ENCODE results near the gene TTC23.

The TTC23 gene

DNA sequence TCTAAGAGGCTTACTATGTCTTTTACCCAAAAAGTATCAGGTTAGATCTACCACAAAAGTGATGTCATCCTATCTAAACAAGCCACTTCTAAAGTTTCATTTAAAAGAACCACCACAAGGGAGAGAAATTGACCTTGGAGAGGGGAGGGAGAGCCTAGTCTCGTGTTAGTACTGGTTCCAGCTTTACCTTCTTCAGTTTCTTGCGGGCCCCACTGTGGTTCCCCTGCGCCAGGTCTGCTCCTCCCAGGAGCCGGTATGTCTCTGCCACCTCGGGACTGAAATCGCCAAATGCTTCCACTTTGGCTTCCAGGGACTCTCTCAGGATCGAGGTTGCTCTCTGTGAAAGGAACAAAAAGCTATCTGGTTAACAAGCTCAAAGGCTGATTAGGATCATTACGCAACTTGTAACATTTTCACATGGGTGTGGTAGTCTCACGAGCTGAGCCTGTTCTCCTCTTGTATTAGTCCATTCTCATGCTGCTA is 93.4 kb downstream of the TTC23 start:
- Histone ChIP-seq H3K36me3 (ENCODE audit: control insufficient read depth in 1 of 2, insufficient read depth in 2 of 2, low read length in 2 of 2) (peaks cover 0 to under 1% of the 10 kb centered on the region in 2 donors), H3K4me3 (ENCODE audit: low read depth in 1 of 2, low read length in 2 of 2) (peak overlapping the region in 1 of 2 donors; percentile 28), H3K27me3 (ENCODE audit: control insufficient read depth in 1 of 2, insufficient read depth in 2 of 2, low read length in 2 of 2) (no peaks in the 10 kb centered on the region), H3K9ac (ENCODE audit: low read depth in 1 of 2, low read length in 2 of 2) (no peak overlapping the region), H3K27ac (ENCODE audit: low read depth, low read length) (no peak overlapping the region), H3K4me1 (ENCODE audit: control insufficient read depth in 1 of 2, insufficient read depth in 2 of 2, low read length in 2 of 2) (no peaks in the 10 kb centered on the region), H3K9me3 (ENCODE audit: control insufficient read depth in 1 of 2, low read length in 2 of 2) (no peaks in the 10 kb centered on the region)

DNA sequence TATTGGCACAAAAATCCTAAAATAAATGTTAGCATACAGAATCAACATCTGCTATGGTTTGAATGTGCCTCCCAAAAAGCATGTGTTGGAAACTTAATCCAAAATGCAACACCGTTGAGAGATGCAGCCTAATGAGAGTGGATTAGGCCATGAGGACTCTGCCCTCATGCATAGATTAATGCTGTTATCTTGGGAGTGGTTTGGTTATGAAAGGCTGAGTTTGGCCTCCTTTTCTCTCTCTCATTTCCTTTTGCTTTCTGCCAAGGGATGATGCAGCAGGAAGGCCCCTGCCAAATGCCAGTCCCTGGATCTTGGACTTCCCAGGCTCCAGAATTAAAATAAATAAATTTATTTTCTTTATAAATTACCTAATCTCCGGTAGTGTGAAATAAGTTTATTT is 95.1 kb downstream of the TTC23 start:
- H3K27ac ChIP-seq (ENCODE audit: low read depth, low read length), result no peak overlapping the region
- H3K9ac ChIP-seq (ENCODE audit: low read depth in 1 of 2, low read length in 2 of 2), result no peak overlapping the region
- no peak overlapping the region for H3K4me3 ChIP-seq (ENCODE audit: low read depth in 1 of 2, low read length in 2 of 2)
- no peaks in the 10 kb centered on the region for H3K9me3 ChIP-seq (ENCODE audit: control insufficient read depth in 1 of 2, low read length in 2 of 2)
- H3K27me3 ChIP-seq (ENCODE audit: control insufficient read depth in 1 of 2, insufficient read depth in 2 of 2, low read length in 2 of 2), result no peaks in the 10 kb centered on the region
- no peaks in the 10 kb centered on the region for H3K4me1 ChIP-seq (ENCODE audit: control insufficient read depth in 1 of 2, insufficient read depth in 2 of 2, low read length in 2 of 2)
- H3K36me3 ChIP-seq (ENCODE audit: control insufficient read depth in 1 of 2, insufficient read depth in 2 of 2, low read length in 2 of 2), result peaks cover 0 to 10% of the 10 kb centered on the region in 2 donors

DNA sequence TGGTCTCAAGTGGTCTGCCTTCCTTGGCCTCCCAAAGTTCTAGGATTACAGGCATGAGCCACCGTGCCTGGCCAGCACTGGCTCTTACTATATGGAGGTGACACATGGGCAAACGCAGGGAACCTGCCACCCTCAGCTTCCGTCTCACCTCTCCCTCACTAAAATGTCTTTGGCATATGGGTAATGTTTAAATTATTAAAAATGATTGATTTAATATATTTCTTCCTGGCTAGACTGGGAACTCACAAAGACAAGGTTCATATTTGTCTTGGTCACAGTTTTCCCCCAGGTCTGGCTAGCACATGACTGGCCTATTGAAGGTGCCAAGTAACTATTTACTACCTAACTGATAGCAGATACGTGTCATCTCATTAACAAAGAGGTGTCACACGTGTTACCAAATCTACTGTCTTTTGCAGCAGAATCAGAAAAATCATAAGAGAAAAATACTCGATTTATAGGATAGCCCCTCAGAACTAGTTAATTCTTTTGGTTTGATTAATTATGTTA is 96.3 kb downstream of the TTC23 start:
- H3K27ac ChIP-seq (ENCODE audit: low read depth, low read length), result no peak overlapping the region
- no peaks in the 10 kb centered on the region for H3K4me1 ChIP-seq (ENCODE audit: control insufficient read depth in 1 of 2, insufficient read depth in 2 of 2, low read length in 2 of 2)
- H3K27me3 ChIP-seq (ENCODE audit: control insufficient read depth in 1 of 2, insufficient read depth in 2 of 2, low read length in 2 of 2), result no peaks in the 10 kb centered on the region
- H3K36me3 ChIP-seq (ENCODE audit: control insufficient read depth in 1 of 2, insufficient read depth in 2 of 2, low read length in 2 of 2), result peaks cover 5 to 13% of the 10 kb centered on the region in 2 donors
- no peak overlapping the region for H3K9ac ChIP-seq (ENCODE audit: low read depth in 1 of 2, low read length in 2 of 2)
- no peaks in the 10 kb centered on the region for H3K9me3 ChIP-seq (ENCODE audit: control insufficient read depth in 1 of 2, low read length in 2 of 2)
- no peak overlapping the region for H3K4me3 ChIP-seq (ENCODE audit: low read depth in 1 of 2, low read length in 2 of 2)

- Histone ChIP-seq H3K27ac (ENCODE audit: low read depth, low read length) (no peak overlapping the region), H3K36me3 (ENCODE audit: control insufficient read depth in 1 of 2, insufficient read depth in 2 of 2, low read length in 2 of 2) (peaks cover 5 to 13% of the 10 kb centered on the region in 2 donors), H3K9ac (ENCODE audit: low read depth in 1 of 2, low read length in 2 of 2) (no peak overlapping the region), H3K4me3 (ENCODE audit: low read depth in 1 of 2, low read length in 2 of 2) (no peak overlapping the region), H3K4me1 (ENCODE audit: control insufficient read depth in 1 of 2, insufficient read depth in 2 of 2, low read length in 2 of 2) (no peaks in the 10 kb centered on the region), H3K27me3 (ENCODE audit: control insufficient read depth in 1 of 2, insufficient read depth in 2 of 2, low read length in 2 of 2) (no peaks in the 10 kb centered on the region), H3K9me3 (ENCODE audit: control insufficient read depth in 1 of 2, low read length in 2 of 2) (no peaks in the 10 kb centered on the region)
Measured at GRCh38 chr15:99151156-99151555, 98.2 kb downstream of the TTC23 start.

GRCh38 chr15:99149366-99149765 is 100.0 kb downstream of the TTC23 start:
- Histone ChIP-seq H3K9ac (ENCODE audit: low read depth in 1 of 2, low read length in 2 of 2) (no peak overlapping the region), H3K27ac (ENCODE audit: low read depth, low read length) (no peak overlapping the region), H3K27me3 (ENCODE audit: control insufficient read depth in 1 of 2, insufficient read depth in 2 of 2, low read length in 2 of 2) (no peaks in the 10 kb centered on the region), H3K4me3 (ENCODE audit: low read depth in 1 of 2, low read length in 2 of 2) (no peak overlapping the region), H3K4me1 (ENCODE audit: control insufficient read depth in 1 of 2, insufficient read depth in 2 of 2, low read length in 2 of 2) (no peaks in the 10 kb centered on the region), H3K9me3 (ENCODE audit: control insufficient read depth in 1 of 2, low read length in 2 of 2) (no peaks in the 10 kb centered on the region), H3K36me3 (ENCODE audit: control insufficient read depth in 1 of 2, insufficient read depth in 2 of 2, low read length in 2 of 2) (peaks cover 5 to 13% of the 10 kb centered on the region in 2 donors)

GRCh38 chr15:99148851-99149276 is 100.5 kb downstream of the TTC23 start:
- no peak overlapping the region for H3K4me3 ChIP-seq (ENCODE audit: low read depth in 1 of 2, low read length in 2 of 2)
- H3K4me1 ChIP-seq (ENCODE audit: control insufficient read depth in 1 of 2, insufficient read depth in 2 of 2, low read length in 2 of 2), result peaks cover 0 to under 1% of the 10 kb centered on the region in 2 donors
- H3K9me3 ChIP-seq (ENCODE audit: control insufficient read depth in 1 of 2, low read length in 2 of 2), result no peaks in the 10 kb centered on the region
- H3K27ac ChIP-seq (ENCODE audit: low read depth, low read length), result no peak overlapping the region
- H3K36me3 ChIP-seq (ENCODE audit: control insufficient read depth in 1 of 2, insufficient read depth in 2 of 2, low read length in 2 of 2), result peaks cover 5 to 13% of the 10 kb centered on the region in 2 donors
- no peak overlapping the region for H3K9ac ChIP-seq (ENCODE audit: low read depth in 1 of 2, low read length in 2 of 2)
- no peaks in the 10 kb centered on the region for H3K27me3 ChIP-seq (ENCODE audit: control insufficient read depth in 1 of 2, insufficient read depth in 2 of 2, low read length in 2 of 2)

- no peak overlapping the region for H3K9ac ChIP-seq (ENCODE audit: low read depth in 1 of 2, low read length in 2 of 2)
- no peaks in the 10 kb centered on the region for H3K9me3 ChIP-seq (ENCODE audit: control insufficient read depth in 1 of 2, low read length in 2 of 2)
- no peaks in the 10 kb centered on the region for H3K27me3 ChIP-seq (ENCODE audit: control insufficient read depth in 1 of 2, insufficient read depth in 2 of 2, low read length in 2 of 2)
- no peak overlapping the region for H3K4me3 ChIP-seq (ENCODE audit: low read depth in 1 of 2, low read length in 2 of 2)
- H3K4me1 ChIP-seq (ENCODE audit: control insufficient read depth in 1 of 2, insufficient read depth in 2 of 2, low read length in 2 of 2), result peaks cover 0 to 5% of the 10 kb centered on the region in 2 donors
- H3K36me3 ChIP-seq (ENCODE audit: control insufficient read depth in 1 of 2, insufficient read depth in 2 of 2, low read length in 2 of 2), result peaks cover 5 to 13% of the 10 kb centered on the region in 2 donors
- H3K27ac ChIP-seq (ENCODE audit: low read depth, low read length), result no peak overlapping the region
Measured at GRCh38 chr15:99146661-99147060, 102.7 kb downstream of the TTC23 start.

GRCh38 chr15:99145778-99146177 is 103.6 kb downstream of the TTC23 start:
- Histone ChIP-seq H3K27ac (ENCODE audit: low read depth, low read length) (no peak overlapping the region), H3K9me3 (ENCODE audit: control insufficient read depth in 1 of 2, low read length in 2 of 2) (no peaks in the 10 kb centered on the region), H3K4me3 (ENCODE audit: low read depth in 1 of 2, low read length in 2 of 2) (no peak overlapping the region), H3K27me3 (ENCODE audit: control insufficient read depth in 1 of 2, insufficient read depth in 2 of 2, low read length in 2 of 2) (no peaks in the 10 kb centered on the region), H3K36me3 (ENCODE audit: control insufficient read depth in 1 of 2, insufficient read depth in 2 of 2, low read length in 2 of 2) (peaks cover 5 to 11% of the 10 kb centered on the region in 2 donors), H3K9ac (ENCODE audit: low read depth in 1 of 2, low read length in 2 of 2) (no peak overlapping the region), H3K4me1 (ENCODE audit: control insufficient read depth in 1 of 2, insufficient read depth in 2 of 2, low read length in 2 of 2) (peaks cover 0 to 5% of the 10 kb centered on the region in 2 donors)

- Histone ChIP-seq H3K9me3 (ENCODE audit: control insufficient read depth in 1 of 2, low read length in 2 of 2) (no peaks in the 10 kb centered on the region), H3K27ac (ENCODE audit: low read depth, low read length) (no peak overlapping the region), H3K4me3 (ENCODE audit: low read depth in 1 of 2, low read length in 2 of 2) (no peak overlapping the region), H3K36me3 (ENCODE audit: control insufficient read depth in 1 of 2, insufficient read depth in 2 of 2, low read length in 2 of 2) (peaks cover 5 to 8% of the 10 kb centered on the region in 2 donors), H3K9ac (ENCODE audit: low read depth in 1 of 2, low read length in 2 of 2) (no peak overlapping the region), H3K27me3 (ENCODE audit: control insufficient read depth in 1 of 2, insufficient read depth in 2 of 2, low read length in 2 of 2) (no peaks in the 10 kb centered on the region), H3K4me1 (ENCODE audit: control insufficient read depth in 1 of 2, insufficient read depth in 2 of 2, low read length in 2 of 2) (peaks cover 0 to 5% of the 10 kb centered on the region in 2 donors)
Measured at GRCh38 chr15:99145005-99145404, 104.4 kb downstream of the TTC23 start.

DNA sequence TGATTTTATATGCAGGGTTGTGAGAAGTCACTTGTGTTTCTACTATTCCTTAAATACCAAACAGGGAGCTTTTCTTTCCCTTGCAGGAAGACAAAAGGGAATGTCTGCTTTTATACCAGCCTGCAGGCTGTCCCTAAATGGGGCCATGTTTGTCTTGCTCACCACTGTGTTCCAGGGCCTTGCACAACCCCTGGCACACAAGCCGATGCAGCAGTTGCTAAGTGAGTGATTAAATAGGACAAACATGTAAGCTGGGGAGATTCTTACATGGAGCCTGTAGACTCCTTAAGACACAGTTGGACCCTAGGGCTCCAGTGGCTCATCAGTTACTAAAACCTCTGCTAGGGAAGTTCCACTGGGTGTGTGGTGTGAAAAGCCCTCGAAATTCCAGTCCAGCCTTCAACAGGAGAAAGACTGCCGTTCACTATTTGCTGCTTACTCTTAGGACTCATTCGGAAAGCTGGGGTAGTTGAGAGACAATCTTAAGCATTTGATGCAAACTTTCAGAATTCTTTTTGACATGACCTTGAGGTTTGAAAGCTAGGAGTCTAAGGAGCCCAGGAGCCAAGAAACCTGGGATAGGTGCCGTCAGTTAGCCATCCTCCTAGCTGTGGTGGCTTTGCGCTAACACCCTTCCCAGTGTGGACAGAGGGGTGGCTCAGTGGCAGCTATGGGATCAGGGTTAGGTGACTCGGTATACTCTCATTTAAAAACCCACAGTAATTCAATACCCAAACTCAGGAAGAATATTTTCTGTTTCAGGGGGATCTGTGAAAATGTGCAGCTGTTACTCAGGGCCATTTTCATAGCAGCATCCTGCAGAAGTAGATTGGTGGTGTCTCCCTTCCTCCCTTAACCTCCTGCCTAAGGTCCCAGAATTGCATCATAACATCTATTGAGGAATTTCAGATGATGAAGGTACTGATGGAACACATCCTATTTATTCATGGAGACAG is 105.4 kb downstream of the TTC23 start:
- no peak overlapping the region for H3K9ac ChIP-seq (ENCODE audit: low read depth in 1 of 2, low read length in 2 of 2)
- no peaks in the 10 kb centered on the region for H3K9me3 ChIP-seq (ENCODE audit: control insufficient read depth in 1 of 2, low read length in 2 of 2)
- H3K36me3 ChIP-seq (ENCODE audit: control insufficient read depth in 1 of 2, insufficient read depth in 2 of 2, low read length in 2 of 2), result peaks cover under 1 to 5% of the 10 kb centered on the region in 2 donors
- H3K4me3 ChIP-seq (ENCODE audit: low read depth in 1 of 2, low read length in 2 of 2), result no peak overlapping the region
- H3K27ac ChIP-seq (ENCODE audit: low read depth, low read length), result no peak overlapping the region
- H3K27me3 ChIP-seq (ENCODE audit: control insufficient read depth in 1 of 2, insufficient read depth in 2 of 2, low read length in 2 of 2), result no peaks in the 10 kb centered on the region
- peaks cover 0 to 5% of the 10 kb centered on the region in 2 donors for H3K4me1 ChIP-seq (ENCODE audit: control insufficient read depth in 1 of 2, insufficient read depth in 2 of 2, low read length in 2 of 2)
